ENCODE measurements around the gene SP2.
A peak's percentile ranks its signal among the peaks of the same experiment; 100 is the strongest.
"Not testable (repeated sequence)": the region's sequence is repeated elsewhere in the genome, so short reads cannot be mapped to it uniquely, and the experiment has no call there.

SP2 gene

GRCh38 chr17:47917581-47917980 is 21.5 kb downstream of the SP2 start:
- DNase-seq (ENCODE audit: extremely low read depth in 1 of 2, low read depth in 1 of 2): no peak

- no peak for DNase-seq (ENCODE audit: extremely low read depth in 1 of 2, low read depth in 1 of 2)
These were observed 22.0 kb downstream of the SP2 start for GRCh38 chr17:47918006-47918405.

GRCh38 chr17:47918991-47919390 is 23.0 kb downstream of the SP2 start:
- no peak for DNase-seq (ENCODE audit: extremely low read depth in 1 of 2, low read depth in 1 of 2)

- DNase-seq (ENCODE audit: extremely low read depth in 1 of 2, low read depth in 1 of 2): not testable (repeated sequence)
These were observed 23.9 kb downstream of the SP2 start for GRCh38 chr17:47919889-47920288.

- DNase-seq (ENCODE audit: extremely low read depth in 1 of 2, low read depth in 1 of 2): no peak
These were observed 29.0 kb downstream of the SP2 start for GRCh38 chr17:47924785-47925677.

- no peak for DNase-seq (ENCODE audit: extremely low read depth in 1 of 2, low read depth in 1 of 2)
These were observed 29.6 kb downstream of the SP2 start for GRCh38 chr17:47925678-47925988.

- no peak for DNase-seq (ENCODE audit: extremely low read depth in 1 of 2, low read depth in 1 of 2)
These were observed 31.9 kb downstream of the SP2 start for GRCh38 chr17:47927821-47928400.

- DNase-seq (ENCODE audit: extremely low read depth in 1 of 2, low read depth in 1 of 2): no peak
These were observed 32.4 kb downstream of the SP2 start for GRCh38 chr17:47928415-47928814.

GRCh38 chr17:47929218-47930000 is 33.4 kb downstream of the SP2 start:
- DNase-seq (ENCODE audit: extremely low read depth in 1 of 2, low read depth in 1 of 2): no peak

GRCh38 chr17:47931848-47932247 is 35.8 kb downstream of the SP2 start:
- no peak for DNase-seq (ENCODE audit: extremely low read depth in 1 of 2, low read depth in 1 of 2)

- no peak for DNase-seq (ENCODE audit: extremely low read depth in 1 of 2, low read depth in 1 of 2)
These were observed 38.8 kb downstream of the SP2 start for GRCh38 chr17:47934856-47935255.

- DNase-seq (ENCODE audit: extremely low read depth in 1 of 2, low read depth in 1 of 2): not testable (repeated sequence)
These were observed 39.4 kb downstream of the SP2 start for GRCh38 chr17:47935468-47935867.

- no peak for DNase-seq (ENCODE audit: extremely low read depth in 1 of 2, low read depth in 1 of 2)
These were observed 39.9 kb downstream of the SP2 start for GRCh38 chr17:47935961-47936360.

- no peak for DNase-seq (ENCODE audit: extremely low read depth in 1 of 2, low read depth in 1 of 2)
These were observed 41.9 kb downstream of the SP2 start for GRCh38 chr17:47937941-47938340.

GRCh38 chr17:47941246-47942095 is 45.4 kb downstream of the SP2 start, which contains the start of gene PNPO:
Gene PNPO (plus strand): TSS chr17:47941571. CDS start chr17:47941676, 105 bp downstream.
- DNase-seq (ENCODE audit: extremely low read depth in 1 of 2, low read depth in 1 of 2): peak; percentile 80 to 85

- DNase-seq (ENCODE audit: extremely low read depth in 1 of 2, low read depth in 1 of 2): no peak
These were observed 46.1 kb downstream of the SP2 start for GRCh38 chr17:47942096-47942510.

- DNase-seq (ENCODE audit: extremely low read depth in 1 of 2, low read depth in 1 of 2): no peak
These were observed 46.5 kb downstream of the SP2 start for GRCh38 chr17:47942568-47942967.

- no peak for DNase-seq (ENCODE audit: extremely low read depth in 1 of 2, low read depth in 1 of 2)
These were observed 49.0 kb downstream of the SP2 start for GRCh38 chr17:47945080-47945479.

GRCh38 chr17:47945529-47946508 is 49.8 kb downstream of the SP2 start:
- DNase-seq (ENCODE audit: extremely low read depth in 1 of 2, low read depth in 1 of 2): no peak

GRCh38 chr17:47946516-47946915 is 50.5 kb downstream of the SP2 start:
- DNase-seq (ENCODE audit: extremely low read depth in 1 of 2, low read depth in 1 of 2): no peak

All from activated CD8-positive, alpha-beta memory T cell treated with anti-CD3 and anti-CD28 coated beads for 1 hour (primary cell).